IPS-18c (cell line): ENCODE results near the gene PPIH.
A peak's percentile ranks its signal among the peaks of the same experiment; 100 is the strongest.
"Not testable (repeated sequence)": the region's sequence is repeated elsewhere in the genome, so short reads cannot be mapped to it uniquely, and the experiment has no call there.

Experiments
- H3K4me3 ChIP-seq: 2 replicates; pipeline ENCODE4 v1.7.0; 2013; ENCODE audit warnings: low read depth, mild to moderate bottlenecking, low read length, moderate library complexity; ENCODE audit not compliant: insufficient read depth
- H3K9me3 ChIP-seq: one replicate; pipeline ENCODE4 v1.6.1; 2013; ENCODE audit warnings: mild to moderate bottlenecking, low read length, moderate library complexity; ENCODE audit not compliant: control insufficient read depth, insufficient read depth

Gene PPIH

DNA sequence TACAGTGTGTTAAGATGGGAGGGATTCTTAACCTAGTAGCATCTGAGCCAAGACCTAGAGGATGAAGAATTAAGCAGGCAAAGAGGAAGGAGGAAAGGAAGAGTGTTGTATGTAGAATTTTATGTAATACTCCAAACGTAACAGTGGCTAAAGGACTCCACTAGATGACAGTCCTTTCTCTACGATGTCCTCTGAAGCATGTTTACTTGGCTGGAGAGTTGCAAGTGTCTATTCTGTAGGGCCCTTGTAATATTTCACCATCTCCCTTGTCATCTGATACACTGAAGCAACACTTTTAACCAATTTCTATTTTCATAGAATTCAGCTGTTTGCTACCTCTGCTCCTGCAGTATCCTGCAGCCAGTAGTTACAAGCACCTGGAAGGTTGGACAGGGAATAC, 21.8 kb downstream of the PPIH start:
- Histone ChIP-seq H3K9me3 (no peaks in the 10 kb centered on the region), H3K4me3 (no peak overlapping the region)

DNA sequence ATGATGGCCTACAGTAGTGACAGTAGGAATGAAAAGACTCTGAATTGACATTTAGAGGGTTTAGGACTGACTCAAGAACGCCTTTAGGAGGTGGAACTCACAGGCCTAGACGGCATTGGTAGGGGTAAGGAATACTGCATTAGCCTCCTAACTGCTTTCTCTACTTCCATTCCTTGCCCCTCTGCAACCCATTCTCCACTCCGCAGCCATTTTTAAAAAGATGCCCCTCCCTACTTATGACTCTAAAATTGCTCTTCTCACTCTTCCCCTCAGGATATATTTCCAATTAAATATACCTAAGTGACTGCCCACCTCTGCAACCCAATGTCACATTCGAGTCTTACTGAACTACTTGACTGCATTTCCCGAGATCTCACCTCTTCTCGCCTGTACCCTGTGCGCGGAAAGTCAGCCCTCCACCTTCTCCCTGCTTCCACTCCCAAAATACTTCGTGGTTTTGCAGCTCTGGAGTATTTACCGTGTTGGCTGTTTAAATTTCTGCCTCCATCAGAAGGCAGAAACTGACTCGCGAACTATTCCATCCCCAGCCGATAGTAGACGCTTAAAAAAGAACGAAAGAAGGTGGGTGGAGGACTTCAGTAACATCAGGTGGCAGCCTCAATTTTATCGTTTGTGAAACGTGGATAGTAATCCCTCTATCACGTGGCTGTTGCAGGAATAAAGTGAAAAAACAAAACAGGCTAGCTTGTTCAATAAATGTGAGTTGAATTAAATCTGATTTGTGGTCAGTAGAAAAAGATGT, 22.9 kb downstream of the PPIH start:
- Histone ChIP-seq H3K4me3 (peak overlapping the region; percentile 92), H3K9me3 (no peaks in the 10 kb centered on the region)

DNA sequence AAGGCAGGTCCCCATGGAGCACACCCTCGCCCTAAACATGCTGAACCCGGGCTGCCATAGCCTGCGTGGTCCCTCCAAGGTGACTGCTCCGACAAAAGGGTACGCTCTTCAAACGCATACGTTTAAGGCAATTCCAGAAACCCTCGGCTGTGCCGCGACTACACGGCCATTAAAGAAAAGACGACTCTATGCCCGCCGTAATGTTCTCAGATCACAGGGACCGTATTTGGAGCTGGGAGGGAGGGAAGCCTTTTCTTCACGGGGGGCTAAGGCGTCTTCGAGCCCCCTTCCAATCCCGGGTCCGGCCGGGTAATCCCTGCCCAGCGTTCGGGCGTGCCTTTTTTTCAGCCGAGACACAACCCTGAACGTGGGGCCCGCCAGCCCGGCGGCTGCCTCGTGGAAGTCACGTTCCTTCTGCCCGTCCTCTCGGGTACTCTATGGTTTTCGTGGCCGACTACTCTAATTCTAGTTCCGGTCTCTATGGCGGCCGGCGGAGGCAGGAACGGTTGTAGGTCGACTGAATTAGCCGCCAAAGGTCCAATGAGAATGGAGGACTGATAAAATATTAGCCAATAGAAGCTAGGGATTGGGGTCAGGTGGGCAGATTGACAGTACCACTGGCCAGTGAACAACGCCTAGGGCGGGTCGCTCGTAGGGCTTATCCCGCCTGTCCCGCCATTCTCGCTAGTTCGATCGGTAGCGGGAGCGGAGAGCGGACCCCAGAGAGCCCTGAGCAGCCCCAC, 23.7 kb downstream of the PPIH start, which contains the start of gene YBX1:
Gene YBX1, plus strand, starts transcription at position 678 of the 743 bp plus-strand sequence. CDS start 148 bp downstream, outside the sequence.
- H3K4me3 ChIP-seq = peak within 1 kb of the TSS; percentile 92
- H3K9me3 ChIP-seq = no peaks in the 10 kb centered on the region

DNA sequence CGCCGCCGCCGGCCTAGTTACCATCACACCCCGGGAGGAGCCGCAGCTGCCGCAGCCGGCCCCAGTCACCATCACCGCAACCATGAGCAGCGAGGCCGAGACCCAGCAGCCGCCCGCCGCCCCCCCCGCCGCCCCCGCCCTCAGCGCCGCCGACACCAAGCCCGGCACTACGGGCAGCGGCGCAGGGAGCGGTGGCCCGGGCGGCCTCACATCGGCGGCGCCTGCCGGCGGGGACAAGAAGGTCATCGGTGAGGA, 24.2 kb downstream of the PPIH start:
- not testable (repeated sequence) for H3K9me3 ChIP-seq
- H3K4me3 ChIP-seq = peak overlapping the region; percentile 82

DNA sequence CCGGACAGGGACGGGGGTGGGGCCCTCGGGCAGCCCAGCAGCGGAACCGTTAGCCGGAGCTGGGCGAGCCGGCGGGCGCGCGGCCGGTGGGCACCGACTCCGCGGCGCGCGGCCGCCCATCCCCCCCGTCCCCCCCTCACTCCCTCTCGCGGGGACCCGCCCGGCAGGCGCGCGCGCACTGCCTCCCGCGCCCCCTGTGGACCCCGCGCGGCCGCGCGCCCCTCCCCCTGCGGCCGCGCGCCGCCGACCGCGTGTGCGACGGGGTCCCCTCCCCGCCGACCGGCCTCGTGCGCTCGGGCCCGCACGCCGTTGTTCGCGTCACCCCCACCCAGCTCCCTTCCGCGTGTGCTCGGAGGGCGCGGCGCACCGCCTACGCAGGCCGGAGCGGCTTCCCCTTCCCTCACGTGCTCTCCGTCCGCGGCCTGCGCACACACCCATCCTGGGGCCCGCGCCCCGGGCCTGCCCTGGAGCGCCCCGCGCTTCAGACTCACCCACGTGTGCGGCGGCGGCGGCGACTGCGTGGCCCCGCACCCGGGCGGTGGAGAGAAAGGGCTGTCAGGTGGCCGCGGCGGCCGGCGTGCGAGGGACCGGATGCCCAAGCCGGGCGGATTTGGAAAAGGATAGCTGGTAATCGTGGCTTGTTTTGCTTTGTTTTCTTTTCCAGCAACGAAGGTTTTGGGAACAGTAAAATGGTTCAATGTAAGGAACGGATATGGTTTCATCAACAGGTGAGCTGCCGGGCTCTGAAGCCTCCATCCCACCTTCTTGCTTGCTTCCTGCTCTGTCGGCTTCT, 24.7 kb downstream of the PPIH start:
- peak overlapping the region; percentile 82 for H3K4me3 ChIP-seq
- no peaks in the 10 kb centered on the region for H3K9me3 ChIP-seq

DNA sequence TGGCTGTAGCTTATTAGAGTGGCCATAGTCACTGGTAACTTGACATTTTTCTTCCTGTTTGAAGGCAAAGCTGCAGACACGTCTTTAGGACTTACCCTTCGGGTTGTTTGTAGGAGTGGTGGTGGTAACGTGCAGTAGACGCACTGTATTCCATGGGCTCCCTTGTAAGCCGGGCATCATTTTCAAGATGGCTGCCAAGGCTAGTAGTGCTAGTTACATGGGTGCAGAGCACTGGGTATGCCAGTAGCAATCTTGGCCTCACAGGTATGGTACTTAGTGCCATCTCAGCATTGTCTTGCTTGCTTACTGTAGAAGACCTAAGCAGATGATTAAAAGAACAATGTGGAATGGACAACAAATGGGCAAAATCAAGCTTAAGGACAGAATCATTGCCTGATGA, 25.9 kb downstream of the PPIH start:
- H3K9me3 ChIP-seq = no peaks in the 10 kb centered on the region
- peak overlapping the region; percentile 82 for H3K4me3 ChIP-seq

DNA sequence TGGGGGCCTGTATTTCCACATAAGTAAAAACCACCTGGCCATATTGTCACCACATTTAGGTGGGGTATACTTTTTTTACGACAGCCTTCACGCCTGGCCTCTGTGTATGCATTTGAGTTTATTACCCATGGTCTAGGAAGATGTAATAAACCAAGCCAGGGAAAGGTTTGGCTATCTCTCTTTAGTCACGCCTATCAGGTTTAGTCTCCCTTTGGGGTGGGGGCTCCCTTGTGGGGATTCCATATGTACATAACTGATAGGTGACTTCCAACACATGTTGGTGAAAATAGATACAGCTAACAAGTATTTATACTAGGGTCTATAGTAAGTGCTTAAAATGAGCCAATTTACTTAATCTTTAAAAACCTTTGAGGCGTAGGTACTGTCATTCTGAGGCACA, 28.2 kb downstream of the PPIH start:
- no peaks in the 10 kb centered on the region for H3K9me3 ChIP-seq
- no peak overlapping the region; the same call in 1 of the 2 replicates for H3K4me3 ChIP-seq

DNA sequence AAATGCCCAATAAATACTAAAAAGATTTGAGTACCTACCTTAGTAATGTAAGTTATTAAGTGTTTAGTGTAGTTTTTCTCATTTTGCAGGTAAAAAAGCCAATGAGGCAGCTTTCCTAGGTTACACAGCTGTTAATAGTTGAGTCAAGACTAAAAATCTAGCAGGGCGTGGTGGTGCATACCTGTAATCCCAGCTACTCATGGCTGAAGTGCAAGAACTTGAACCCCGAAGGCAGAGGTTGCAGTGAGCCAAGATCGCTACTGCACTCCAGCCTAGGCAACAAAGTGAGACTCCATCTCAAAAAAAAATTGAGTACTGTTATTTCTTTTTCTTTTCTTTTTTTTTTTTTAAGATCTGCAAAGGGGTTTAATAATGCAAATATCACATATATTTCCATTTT, 31.7 kb downstream of the PPIH start:
- no peaks in the 10 kb centered on the region for H3K9me3 ChIP-seq
- no peak overlapping the region for H3K4me3 ChIP-seq

DNA sequence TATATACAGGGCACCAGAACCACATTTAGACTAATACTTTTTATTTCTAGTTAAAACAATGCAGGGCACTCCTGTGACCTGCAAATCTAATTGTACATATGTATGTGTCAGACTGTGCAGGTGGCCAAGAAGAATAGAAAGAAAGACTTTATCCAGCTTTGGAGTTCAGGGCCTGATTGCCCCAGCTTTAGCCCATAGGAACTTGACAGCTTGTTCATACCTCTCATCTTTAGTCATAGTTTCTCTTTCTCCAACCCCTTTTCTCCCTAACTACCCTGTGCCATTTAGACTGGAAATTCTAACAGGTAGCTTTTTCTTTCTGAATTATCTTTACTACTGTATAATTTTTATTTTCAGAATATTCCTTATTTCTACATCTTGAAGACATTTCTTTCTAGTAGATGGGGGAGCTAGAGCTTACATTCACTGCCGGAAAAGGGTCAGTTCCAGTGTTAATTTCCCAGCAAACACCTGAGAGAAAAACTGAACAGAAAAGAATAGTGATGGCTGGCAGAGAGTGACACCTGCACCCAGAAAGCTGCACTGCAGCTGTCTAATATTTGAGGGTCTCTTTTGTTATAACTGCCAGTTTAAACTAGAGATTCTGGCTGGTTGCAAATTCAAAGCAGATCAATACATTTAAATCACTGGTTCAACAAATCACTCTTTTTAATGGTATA, 32.4 kb downstream of the PPIH start:
- no peak overlapping the region for H3K4me3 ChIP-seq
- H3K9me3 ChIP-seq = no peaks in the 10 kb centered on the region

DNA sequence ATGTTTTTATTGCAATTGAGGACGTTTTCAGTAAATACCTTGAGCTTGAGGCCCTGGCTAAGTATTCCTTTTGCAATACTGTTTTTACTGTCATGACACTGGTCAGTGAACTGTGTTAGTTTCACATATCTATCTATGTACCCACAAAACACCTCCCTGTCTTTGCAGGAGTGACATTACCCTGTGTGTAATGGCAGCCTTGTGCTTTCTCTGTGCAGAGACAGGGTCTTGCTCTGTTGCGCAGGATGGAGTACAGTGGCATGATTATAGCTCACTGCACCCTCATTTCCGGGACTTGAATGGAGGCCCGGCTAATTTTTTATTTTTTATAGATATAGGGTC, 32.9 kb downstream of the PPIH start:
- H3K9me3 ChIP-seq = no peaks in the 10 kb centered on the region
- no peak overlapping the region for H3K4me3 ChIP-seq

DNA sequence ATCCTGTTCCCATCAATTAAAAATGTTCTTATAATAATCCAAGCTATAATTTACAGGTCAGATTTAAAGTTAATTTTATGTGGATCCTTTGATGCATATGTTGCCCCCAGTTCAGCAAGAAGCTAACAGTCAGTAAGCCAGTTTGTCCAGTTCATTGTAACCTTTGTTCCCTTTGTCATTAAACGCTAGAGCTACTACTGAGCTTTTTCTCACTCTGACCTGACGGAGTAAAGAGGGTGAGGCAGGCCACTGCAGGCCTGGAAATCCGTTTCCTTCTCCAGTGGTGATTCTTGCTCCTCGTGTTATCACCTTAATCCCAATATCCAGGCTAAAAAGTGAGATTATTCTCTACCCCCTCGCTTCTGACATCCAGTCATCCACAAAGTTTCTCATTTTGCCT, 34.2 kb downstream of the PPIH start:
- no peak overlapping the region for H3K4me3 ChIP-seq
- H3K9me3 ChIP-seq = no peaks in the 10 kb centered on the region

DNA sequence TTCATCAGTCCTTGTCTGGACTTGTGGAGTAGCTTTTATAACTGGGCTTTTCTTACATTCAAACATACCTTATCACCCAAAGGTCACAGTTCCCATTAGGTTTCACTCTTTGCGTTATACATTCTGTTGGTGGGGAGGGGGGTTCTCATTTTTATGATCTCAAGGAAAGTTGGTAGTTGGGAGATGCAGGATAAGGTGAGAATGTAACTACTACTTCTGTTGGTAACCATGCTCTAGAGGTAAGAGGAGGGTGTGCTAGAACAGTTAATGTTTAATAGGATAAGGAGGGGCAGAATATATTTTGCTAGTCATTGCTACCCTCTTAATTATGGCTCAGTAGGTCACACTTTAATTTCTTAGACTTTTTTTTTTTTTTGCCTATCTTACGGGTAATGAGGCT, 34.7 kb downstream of the PPIH start:
- Histone ChIP-seq H3K4me3 (no peak overlapping the region), H3K9me3 (no peaks in the 10 kb centered on the region)

DNA sequence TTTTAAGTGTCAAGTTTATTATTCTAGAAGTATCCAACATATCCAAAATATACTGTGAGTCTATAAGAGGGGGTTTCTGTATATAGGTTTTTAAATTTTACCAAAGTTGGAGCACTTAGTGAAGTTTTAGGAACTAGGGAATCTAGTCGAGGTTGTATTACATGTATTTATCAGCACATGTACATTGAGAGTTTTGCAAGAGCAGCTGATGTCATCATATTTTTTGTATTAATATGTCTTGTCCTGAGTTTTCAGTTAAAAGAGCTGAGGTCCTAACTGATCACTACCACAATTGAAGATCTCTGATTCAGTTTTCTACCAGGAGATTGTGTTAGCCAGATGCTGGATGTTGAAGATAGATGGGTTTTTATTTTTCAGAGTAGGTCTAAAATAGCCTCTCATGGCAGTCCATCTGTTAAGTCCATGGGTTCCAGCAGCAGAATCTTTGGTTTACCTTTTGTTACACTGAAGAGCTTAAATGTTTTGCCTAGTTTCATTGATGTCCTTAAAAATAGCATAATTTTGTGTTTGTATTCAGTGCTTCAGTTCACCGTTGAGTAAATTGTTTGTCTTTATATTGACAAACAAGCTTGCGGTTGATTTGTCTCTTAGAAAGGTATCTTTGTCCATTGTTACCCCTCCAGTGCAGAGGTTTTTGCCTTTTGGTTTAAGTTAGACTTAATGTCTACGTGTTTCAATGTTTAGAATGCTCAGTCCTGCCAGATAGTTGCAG, 40.0 kb downstream of the PPIH start:
- no peak overlapping the region for H3K4me3 ChIP-seq

DNA sequence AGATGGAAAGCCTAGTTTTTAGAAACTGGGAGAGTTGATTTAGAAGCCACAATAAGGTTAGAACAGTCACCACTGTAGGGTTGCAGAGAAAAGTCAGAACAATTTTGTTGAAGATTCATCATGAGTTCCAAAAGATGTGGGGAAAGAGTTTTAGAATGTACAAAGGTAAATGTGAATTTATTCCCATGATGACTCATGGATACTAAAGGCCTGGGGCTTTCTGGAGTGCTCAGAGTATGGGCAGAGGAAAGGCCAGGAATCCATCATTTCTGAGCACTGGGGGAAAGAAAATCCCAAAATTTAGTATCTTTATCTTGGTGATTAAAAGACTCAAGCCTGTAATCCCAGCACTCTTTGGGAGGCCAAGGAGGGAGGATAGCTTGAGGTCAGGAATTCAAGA, 41.8 kb downstream of the PPIH start:
- Histone ChIP-seq H3K4me3 (no peak overlapping the region), H3K9me3 (no peaks in the 10 kb centered on the region)

More for the DNA sequence above, 40.0 kb downstream of the PPIH start:
- no peaks in the 10 kb centered on the region for H3K9me3 ChIP-seq

DNA sequence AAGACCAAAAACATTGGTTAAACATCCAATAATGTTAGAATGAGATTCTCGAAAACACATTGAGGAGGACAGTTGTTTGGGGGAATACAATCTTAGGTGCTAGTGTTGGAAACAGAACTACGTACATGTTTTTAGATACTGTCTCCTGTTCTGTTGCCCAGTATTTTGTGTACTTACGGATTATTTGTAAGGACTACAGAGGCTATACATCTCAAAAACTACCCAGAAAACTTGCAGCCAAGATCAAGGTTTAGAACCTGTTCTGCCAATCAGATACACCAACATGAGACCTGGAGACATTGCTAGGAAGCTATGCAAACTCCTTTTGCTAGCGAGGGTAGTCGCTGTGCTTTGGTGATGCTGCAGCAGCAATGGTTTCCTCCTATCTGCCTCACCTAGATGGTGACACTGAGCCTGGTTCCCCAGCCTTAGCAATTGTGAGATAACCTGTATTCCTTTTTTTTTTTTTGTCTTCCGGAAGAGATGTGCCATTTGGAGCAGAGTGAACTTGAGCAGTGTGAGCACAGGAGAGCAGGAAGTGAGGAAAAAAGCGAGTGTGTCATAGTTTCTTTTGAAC, 45.8 kb downstream of the PPIH start:
- Histone ChIP-seq H3K9me3 (no peaks in the 10 kb centered on the region), H3K4me3 (no peak overlapping the region)

DNA sequence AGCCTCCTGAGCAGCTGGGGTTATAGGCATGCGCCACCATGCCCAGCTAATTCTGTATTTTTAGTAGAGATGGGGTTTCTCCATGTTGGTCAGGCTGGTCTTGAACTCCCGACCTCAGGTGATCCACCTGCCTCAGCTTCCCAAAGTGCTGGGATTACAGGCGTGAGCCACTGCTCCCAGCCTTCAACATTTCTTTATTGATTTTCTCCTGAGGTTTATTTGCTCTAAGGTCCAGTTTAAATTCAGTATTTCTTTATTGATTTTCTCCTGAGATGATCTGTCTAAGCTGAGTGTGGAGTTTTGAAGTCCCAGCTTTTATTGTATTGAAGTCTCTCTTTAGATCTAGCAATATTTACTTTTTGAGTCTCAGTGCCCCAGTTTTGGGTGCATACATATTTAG, 54.6 kb downstream of the PPIH start:
- H3K4me3 ChIP-seq, H3K9me3 ChIP-seq: not testable (repeated sequence)

DNA sequence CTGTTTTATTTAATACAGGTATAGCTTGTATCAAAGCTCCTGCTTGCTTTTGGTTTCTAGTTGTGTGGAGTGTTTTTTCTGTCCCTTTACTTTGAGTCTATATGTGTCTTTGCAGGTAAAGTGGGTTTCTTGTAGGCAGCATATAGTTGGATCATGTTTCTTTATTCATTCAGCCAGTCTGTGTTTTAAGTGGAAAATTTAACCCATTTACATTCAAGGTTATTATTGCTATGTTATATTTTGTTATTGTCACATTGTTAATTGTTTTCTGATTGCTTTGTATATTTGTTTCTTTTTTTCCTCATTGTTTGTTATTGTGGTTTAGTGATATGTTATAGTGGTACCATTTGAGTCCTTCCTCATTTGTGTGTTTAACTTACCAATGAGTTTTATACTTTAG, 55.1 kb downstream of the PPIH start:
- no peaks in the 10 kb centered on the region for H3K9me3 ChIP-seq
- no peak overlapping the region for H3K4me3 ChIP-seq
